HepG2 (cell line): ENCODE measurements around the gene TMEM164. TPM values are rescaled to one million over a fixed set of nuclear protein-coding genes. Genes with fewer than 3 reads are reported as not detected.

Source experiments
- ARNT2 ChIP-seq: sonication (generic); formaldehyde crosslinking; IDR thresholded peaks from 2 replicates; pipeline ENCODE4 v1.8.0; 2022; ENCODE audit warnings: mild to moderate bottlenecking, low read depth, missing genetic modification reagents, moderate library complexity
- GMEB2 ChIP-seq: IDR thresholded peaks from 2 replicates; pipeline ENCODE4 v1.6.1; 2016; ENCODE audit warnings: missing biosample characterization, missing genetic modification reagents, low read depth
- HNRNPH1 ChIP-seq: fragments of 200-400 bp; formaldehyde crosslinking; optimal IDR thresholded peaks from 2 replicates; pipeline ENCODE3; 2017; ENCODE audit warnings: mild to moderate bottlenecking, low read depth, low read length
- MYNN ChIP-seq: sonication (generic); formaldehyde crosslinking; IDR thresholded peaks from 2 replicates; pipeline ENCODE4 v1.4.0; 2020; ENCODE audit warnings: mild to moderate bottlenecking, low read depth, missing genetic modification reagents
- POLR2AphosphoS2 ChIP-seq: IDR thresholded peaks from 2 replicates; pipeline ENCODE4 v1.6.1; 2011; ENCODE audit warnings: low read depth, low read length, improper control_type of control experiment
- TFDP2 ChIP-seq: sonication (generic); formaldehyde crosslinking; IDR thresholded peaks from 2 replicates; pipeline ENCODE4 v1.4.0; 2020; ENCODE audit warnings: missing genetic modification reagents
- THRA ChIP-seq: sonication (generic); formaldehyde crosslinking; IDR thresholded peaks from 2 replicates; pipeline ENCODE4 v1.4.0; 2020; ENCODE audit warnings: missing genetic modification reagents, borderline replicate concordance
- TP53 ChIP-seq: sonication (generic); formaldehyde crosslinking; conservative IDR thresholded peaks from 2 replicates; pipeline ENCODE4 v1.4.0; 2020; ENCODE audit warnings: missing genetic modification reagents
- ZFP36L2 ChIP-seq: sonication (generic); formaldehyde crosslinking; IDR thresholded peaks from 2 replicates; pipeline ENCODE4 v1.4.0; 2020; ENCODE audit warnings: missing genetic modification reagents
- ZNF253 ChIP-seq: sonication (generic); formaldehyde crosslinking; IDR thresholded peaks from 2 replicates; pipeline ENCODE4 v1.8.0; 2022; ENCODE audit warnings: mild to moderate bottlenecking, missing genetic modification reagents, borderline replicate concordance
- ZNF460 ChIP-seq: sonication (generic); formaldehyde crosslinking; IDR thresholded peaks from 2 replicates; pipeline ENCODE4 v1.5.1; 2020; ENCODE audit warnings: missing genetic modification reagents, mild to moderate bottlenecking, borderline replicate concordance
- ZNF687 ChIP-seq: sonication (generic); formaldehyde crosslinking; IDR thresholded peaks from 2 replicates; pipeline ENCODE4 v1.5.1; 2020; ENCODE audit warnings: mild to moderate bottlenecking, missing genetic modification reagents, moderate library complexity
- polyA plus RNA-seq, 8 experiments: library from polyadenylated mRNA; depleted of rRNA in 3 of 8; stranded (reverse) in 7 of 8; unstranded in 1 of 8; fragments of >200 nt; fragmentation: Illumina TruSeq in 4 of 8; extraction: Trizol in 4 of 8; gene quantifications; 2 replicates each; pipeline versions ENCODE4 v1.2.1 to v1.2.3, GENCODE V29; 2011 to 2016; ENCODE audit warnings: low read depth in 4 of 8, missing spikeins in 1 of 8, mixed read lengths in 1 of 8; ENCODE audit not compliant: insufficient read depth in 1 of 8
- total RNA-seq, 5 experiments: library from RNA; depleted of rRNA; stranded (reverse); fragments of >200 nt; fragmentation: Illumina TruSeq; extraction: Trizol; gene quantifications; 2 replicates each; pipeline ENCODE4 v1.2.3, GENCODE V29; 2016; ENCODE audit warnings: low read depth in 1 of 5
- TF ChIP-seq, protein P1 (sequence below): sonication (generic); formaldehyde crosslinking; IDR thresholded peaks from 2 replicates; pipeline ENCODE4 v1.8.1; 2023; ENCODE audit warnings: mild to moderate bottlenecking, missing genetic modification reagents

TMEM164 gene
- total and polyA plus RNA-seq, 2 of the 13 experiments (the other 11 are each of a cell fraction or from before 2014, with no cell fraction given) = 5.8 to 13.2 TPM

GRCh38 chrX:110132450-110133114 lies 129.7 kb downstream of the TMEM164 start (continued):
- TF ChIP-seq THRA (CRISPR knock-in tag) (no peak), ZNF460 (CRISPR knock-in tag) (no peak), GMEB2 (CRISPR knock-in tag) (no peak), ZNF687 (CRISPR knock-in tag) (no peak), TFDP2 (CRISPR knock-in tag) (no peak), HNRNPH1 (no peak), TP53 (CRISPR knock-in tag) (no peak), POLR2AphosphoS2 (no peak), MYNN (CRISPR knock-in tag) (no peak), ARNT2 (no peak), ZNF253 (CRISPR knock-in tag) (no peak), ZFP36L2 (CRISPR knock-in tag) (no peak)
- TF ChIP-seq, protein P1, sequence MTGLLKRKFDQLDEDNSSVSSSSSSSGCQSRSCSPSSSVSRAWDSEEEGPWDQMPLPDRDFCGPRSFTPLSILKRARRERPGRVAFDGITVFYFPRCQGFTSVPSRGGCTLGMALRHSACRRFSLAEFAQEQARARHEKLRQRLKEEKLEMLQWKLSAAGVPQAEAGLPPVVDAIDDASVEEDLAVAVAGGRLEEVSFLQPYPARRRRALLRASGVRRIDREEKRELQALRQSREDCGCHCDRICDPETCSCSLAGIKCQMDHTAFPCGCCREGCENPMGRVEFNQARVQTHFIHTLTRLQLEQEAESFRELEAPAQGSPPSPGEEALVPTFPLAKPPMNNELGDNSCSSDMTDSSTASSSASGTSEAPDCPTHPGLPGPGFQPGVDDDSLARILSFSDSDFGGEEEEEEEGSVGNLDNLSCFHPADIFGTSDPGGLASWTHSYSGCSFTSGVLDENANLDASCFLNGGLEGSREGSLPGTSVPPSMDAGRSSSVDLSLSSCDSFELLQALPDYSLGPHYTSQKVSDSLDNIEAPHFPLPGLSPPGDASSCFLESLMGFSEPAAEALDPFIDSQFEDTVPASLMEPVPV = no peak
